Frontal cortex (tissue), 4 donors: Measurements from ENCODE around the gene PLEKHG3. TPM values are rescaled to one million over a fixed set of nuclear protein-coding genes. Genes with fewer than 3 reads are reported as not detected.

ENCODE experiments used
- DNase-seq, 2 donors: peaks; one replicate each; pipeline ENCODE4 v3.0.0; 2012; ENCODE audit warnings: low spot score in 2 of 2
- FAIRE-seq: peaks from 2 replicates; lab custom pipeline; 2012; peaks lifted over from hg19 to GRCh38; lab: Jason Lieb, UNC
- total RNA-seq: library from RNA; depleted of rRNA; stranded (reverse); fragments of >200 nt; gene quantifications from one replicate; pipeline ENCODE4 v1.2.3, GENCODE V29; 2014
- donor health status: control.
- donor health status: control.
- donor health status: control.

The PLEKHG3 gene
- total RNA-seq, 1 donor from 2014 or later, result 7.3 TPM

GRCh38 chr14:64758691-64759554 lies 54.7 kb downstream of the PLEKHG3 start:
- DNase-seq (no peak), FAIRE-seq (no peak)

- DNase-seq, result no peak
- no peak for FAIRE-seq
These were observed 55.3 kb downstream of the PLEKHG3 start for GRCh38 chr14:64759555-64759938.

- no peak for DNase-seq
- FAIRE-seq, result no peak
These were observed 56.0 kb downstream of the PLEKHG3 start for GRCh38 chr14:64760146-64760755.

GRCh38 chr14:64760916-64761315 lies 56.7 kb downstream of the PLEKHG3 start:
- DNase-seq (no peak), FAIRE-seq (no peak)

GRCh38 chr14:64761441-64762043 lies 57.3 kb downstream of the PLEKHG3 start:
- DNase-seq (no peak), FAIRE-seq (no peak)

GRCh38 chr14:64762044-64763034 lies 58.1 kb downstream of the PLEKHG3 start:
- no peak for FAIRE-seq

GRCh38 chr14:64763085-64763782 lies 59.0 kb downstream of the PLEKHG3 start:
- DNase-seq, result no peak
- FAIRE-seq, result no peak

More at GRCh38 chr14:64762044-64763034, 58.1 kb downstream of the PLEKHG3 start:
- peak in 1 of 2 donors; percentile 71 for DNase-seq

- no peak for FAIRE-seq
These were observed 59.8 kb downstream of the PLEKHG3 start for GRCh38 chr14:64763801-64764621.

GRCh38 chr14:64764641-64765520 lies 60.7 kb downstream of the PLEKHG3 start:
- DNase-seq (peak; percentile 73 to 80), FAIRE-seq (no peak)

More at GRCh38 chr14:64763801-64764621, 59.8 kb downstream of the PLEKHG3 start:
- peak in 1 of 2 donors; percentile 46 for DNase-seq

GRCh38 chr14:64765740-64766302 lies 61.6 kb downstream of the PLEKHG3 start:
- DNase-seq, result no peak
- FAIRE-seq, result no peak

GRCh38 chr14:64766430-64767151 lies 62.4 kb downstream of the PLEKHG3 start:
- DNase-seq (no peak), FAIRE-seq (no peak)

GRCh38 chr14:64767215-64767964 lies 63.2 kb downstream of the PLEKHG3 start:
- DNase-seq (no peak), FAIRE-seq (no peak)

- FAIRE-seq (no peak), DNase-seq (no peak)
These were observed 64.3 kb downstream of the PLEKHG3 start for GRCh38 chr14:64768401-64769095.

- no peak for DNase-seq
- FAIRE-seq, result no peak
These were observed 65.1 kb downstream of the PLEKHG3 start for GRCh38 chr14:64769096-64770020.
